ENCODE measurements around the gene NCAM1.

GRCh38 chr11:113023986-113024385 is 62.8 kb downstream of the NCAM1 start:
- no peak for TF ChIP-seq CTCF (optimal IDR thresholded peaks at IDR 0.05 in 1 of 3, IDR thresholded peaks at IDR 0.05 in 1 of 3, conservative IDR thresholded peaks at IDR 0.05 in 1 of 3; ENCODE audit: extremely low read depth in 1 of 3, insufficient read depth in 2 of 3, low read length in 3 of 3)
- TF ChIP-seq EZH2 (IDR thresholded peaks at IDR 0.05; ENCODE audit: low read length): no peak
